Fibroblast of skin of right quadriceps (primary cell): ENCODE measurements around the gene TRAPPC10.
"Not testable (repeated sequence)": the region's sequence is repeated elsewhere in the genome, so short reads cannot be mapped to it uniquely, and the experiment has no call there.

Source experiments
- DNase-seq: peaks from one replicate; pipeline ENCODE4 v3.0.0-alpha.2; 2013

The TRAPPC10 gene

GRCh38 chr21:44155231-44155993 lies 143.3 kb downstream of the TRAPPC10 start:
- not testable (repeated sequence) for DNase-seq

GRCh38 chr21:44155994-44156380 lies 143.9 kb downstream of the TRAPPC10 start:
- DNase-seq = not testable (repeated sequence)
